NCI-H2081 (cell line): ENCODE measurements around the gene WHRN.
A peak's percentile ranks its signal among the peaks of the same experiment; 100 is the strongest.

Experiments used
- DNase-seq, 2 experiments: peaks; one replicate each; lab custom pipeline; 2025; lab: John Stamatoyannopoulos, UW

Gene WHRN

DNA sequence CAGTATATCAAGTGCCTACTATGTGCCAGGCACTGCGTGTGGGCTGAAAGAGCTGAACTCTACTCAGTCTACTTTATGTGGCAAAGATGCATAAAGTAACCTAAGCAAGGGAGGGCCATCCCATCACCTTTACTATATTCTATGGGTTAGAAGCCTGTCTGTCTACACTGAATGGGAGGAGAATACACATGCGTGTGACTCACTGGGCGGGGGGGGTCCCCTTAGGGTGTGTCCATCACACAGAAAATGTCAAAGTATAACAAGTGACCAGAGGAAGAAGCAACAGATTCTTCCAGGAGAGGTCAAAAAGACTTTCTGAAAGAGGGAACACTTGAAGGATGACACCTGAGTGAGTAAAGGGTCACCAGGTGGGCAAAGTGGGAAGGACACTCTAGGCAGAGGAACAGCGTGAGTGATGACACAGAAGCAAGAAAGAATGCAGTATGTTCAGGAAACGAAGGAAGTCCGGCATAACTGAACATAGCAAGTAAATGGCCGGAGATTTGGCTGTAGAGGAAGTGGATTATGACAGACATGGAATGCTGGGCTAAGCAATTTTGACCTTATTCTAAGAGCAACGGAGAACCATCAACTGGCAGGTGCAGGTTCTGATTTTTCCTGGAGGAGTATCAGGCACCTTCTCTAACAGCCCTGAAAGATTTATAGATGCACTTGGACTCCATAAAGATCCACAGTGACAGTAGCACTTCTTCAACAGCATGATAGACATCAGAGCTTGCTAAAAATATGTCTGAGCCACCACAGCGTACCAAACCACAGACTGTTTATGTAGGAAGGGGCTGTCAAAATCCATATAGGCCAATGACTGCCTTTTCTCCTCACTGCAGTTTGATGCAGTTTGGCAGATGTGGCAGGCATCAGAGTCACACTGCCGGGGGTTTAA is 8.0 kb upstream of the WHRN start:
- no peak for DNase-seq

DNA sequence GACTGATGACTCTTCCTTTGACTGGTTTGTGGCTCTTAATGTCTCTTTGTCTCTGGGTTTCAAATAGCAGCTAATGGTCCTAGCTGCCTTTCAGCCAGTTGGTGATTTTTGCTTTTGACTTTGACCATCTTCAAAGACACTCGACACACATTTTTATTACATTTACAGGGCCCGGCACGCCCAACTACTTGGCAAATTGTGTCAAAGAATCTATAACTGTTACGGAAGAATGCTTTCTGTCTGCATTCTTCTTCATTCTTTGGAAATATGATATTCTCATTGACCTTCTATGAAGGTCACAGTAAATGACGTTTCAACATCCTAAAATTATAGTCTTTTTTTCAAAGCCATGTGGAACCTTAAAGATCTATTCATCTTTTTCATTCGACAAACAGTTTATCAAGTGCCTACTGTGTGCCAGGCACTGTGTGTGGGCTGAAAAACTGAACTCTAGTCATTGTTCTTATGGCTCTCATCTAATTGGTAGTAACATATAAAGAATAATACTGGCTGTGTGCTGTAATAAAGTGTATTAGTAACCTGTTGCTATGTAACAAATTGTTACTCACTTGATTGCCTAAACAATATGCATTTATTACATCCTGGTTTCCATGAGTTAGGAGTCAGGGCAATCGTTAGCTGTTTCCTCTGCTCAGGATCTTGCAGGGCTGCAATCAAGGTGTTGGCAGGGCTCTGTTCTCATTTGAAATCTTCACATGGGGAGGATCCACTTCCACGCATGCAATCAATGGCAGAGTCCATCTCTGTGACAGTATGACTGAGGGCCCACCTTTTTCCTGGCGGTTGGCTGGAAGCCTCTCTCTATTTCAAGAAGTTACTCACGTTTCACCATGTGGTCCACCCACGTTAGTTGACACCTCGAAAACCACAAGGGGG is 7.0 kb upstream of the WHRN start:
- no peak for DNase-seq

DNA sequence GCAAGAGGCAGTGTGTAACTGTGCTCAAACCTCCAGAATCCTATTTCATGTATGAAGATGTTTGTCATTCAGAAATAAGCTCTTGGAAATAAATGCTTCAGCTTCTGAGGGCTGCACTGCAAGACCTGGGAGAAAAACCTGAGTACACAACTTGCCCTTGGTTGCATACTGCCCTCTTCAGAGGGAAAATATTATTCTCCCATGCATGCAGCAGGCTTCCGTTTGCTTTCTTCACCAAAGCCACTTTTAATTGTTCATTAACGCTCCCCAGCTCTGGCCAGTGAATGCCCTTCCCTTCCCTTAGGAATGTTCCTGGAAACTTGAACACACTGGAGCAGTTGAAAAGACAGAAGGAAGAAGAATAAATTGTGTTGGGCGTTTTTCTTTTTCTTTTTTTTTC is 2.5 kb upstream of the WHRN start:
- peak; percentile 18 to 63 for DNase-seq

DNA sequence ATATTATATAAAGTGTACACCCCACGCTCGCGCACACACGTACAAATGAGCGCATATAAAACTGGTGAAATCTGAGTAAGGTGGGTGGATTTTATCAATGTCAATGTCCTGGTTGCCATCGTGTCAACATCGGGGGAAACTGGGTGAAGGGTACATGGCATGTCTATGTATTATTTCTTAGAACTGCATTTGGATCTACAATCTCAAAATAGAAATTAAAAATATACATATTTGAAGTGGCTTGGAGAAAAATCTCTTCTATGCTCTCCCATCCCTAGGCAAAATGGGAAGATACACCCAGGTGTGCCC is 763 bp upstream of the WHRN start:
- DNase-seq: no peak

DNA sequence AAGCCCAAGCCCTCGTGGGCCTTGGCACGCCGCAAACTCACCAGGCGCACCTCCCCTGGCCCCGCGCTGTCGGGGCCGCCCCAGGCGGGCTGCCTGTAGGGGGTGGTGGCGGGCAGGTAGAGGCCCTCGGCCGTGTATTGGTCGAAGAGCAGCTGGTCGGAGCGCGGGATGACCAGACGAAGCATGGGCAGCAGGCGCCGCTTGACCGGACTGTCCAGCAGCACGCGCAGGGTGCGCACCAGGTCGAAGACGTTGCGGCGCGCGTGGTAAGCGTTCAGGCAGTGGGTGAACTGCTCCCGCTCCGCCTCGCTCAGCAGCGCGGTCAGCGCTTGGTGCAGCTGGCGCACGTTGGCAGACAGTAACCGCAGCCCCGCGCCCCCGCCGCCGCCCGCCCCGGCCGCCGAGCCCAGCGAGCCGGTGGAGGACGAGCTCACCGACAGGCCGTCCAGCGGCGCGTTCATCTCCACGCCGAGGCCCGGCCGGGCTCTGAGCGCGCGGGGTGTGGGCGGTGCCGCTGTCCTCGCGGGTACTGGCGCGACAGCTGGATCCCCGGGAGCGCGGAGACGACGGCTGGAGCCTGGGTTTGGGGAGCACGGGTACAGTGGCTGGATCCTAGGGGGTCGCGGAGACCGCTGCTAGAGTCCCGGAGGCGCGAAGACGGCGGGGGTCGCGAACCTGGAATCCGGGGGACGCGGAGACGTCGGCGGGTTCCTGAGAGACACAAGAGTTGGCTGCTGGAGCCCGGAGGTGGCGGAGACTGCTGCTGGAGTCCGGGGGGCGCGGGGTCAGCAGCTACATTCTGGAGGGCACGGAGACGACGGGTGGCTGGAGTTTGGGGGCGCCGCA is 709 bp downstream of the WHRN start:
- peak; percentile 41 to 61 for DNase-seq

DNA sequence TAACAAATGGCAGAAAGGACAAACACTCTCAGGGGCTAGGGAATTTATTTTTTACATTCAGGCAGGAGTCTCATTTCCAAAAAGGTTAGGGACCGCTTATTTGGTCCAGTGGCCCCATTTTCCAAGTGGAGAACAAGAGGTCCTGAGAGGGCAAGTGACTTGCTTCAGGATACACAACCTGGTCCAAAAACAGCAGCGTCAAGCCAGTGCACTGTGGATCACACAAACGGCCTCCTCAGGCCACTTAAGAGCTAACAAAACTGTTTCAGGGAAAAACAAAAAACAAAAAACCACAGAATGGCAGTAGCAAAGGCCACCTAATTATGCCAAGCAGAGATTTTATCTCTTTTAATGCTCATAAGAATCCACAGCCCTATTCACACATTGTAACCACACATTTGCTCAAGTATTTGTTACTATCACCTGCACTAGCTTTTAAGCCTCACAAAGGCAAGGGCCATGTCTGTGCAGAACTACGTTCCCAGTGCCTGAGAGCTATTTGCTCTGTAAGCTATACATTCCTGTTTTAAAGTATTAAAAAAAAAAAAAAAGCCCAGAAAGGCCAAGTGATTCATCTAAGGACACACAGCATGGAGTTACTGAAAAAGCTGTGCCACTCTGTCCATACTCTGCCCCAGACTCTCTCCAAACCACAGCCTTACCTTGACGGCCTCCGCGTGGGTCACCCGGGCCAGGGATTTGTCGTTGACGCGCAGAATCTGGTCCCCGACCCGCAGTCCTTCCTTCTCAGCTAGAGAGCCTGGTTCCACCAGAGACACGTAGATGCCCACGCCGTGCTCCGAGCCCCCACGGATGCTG is 1.5 kb downstream of the WHRN start:
- peak in 1 of 2 experiments; percentile 30 for DNase-seq

DNA sequence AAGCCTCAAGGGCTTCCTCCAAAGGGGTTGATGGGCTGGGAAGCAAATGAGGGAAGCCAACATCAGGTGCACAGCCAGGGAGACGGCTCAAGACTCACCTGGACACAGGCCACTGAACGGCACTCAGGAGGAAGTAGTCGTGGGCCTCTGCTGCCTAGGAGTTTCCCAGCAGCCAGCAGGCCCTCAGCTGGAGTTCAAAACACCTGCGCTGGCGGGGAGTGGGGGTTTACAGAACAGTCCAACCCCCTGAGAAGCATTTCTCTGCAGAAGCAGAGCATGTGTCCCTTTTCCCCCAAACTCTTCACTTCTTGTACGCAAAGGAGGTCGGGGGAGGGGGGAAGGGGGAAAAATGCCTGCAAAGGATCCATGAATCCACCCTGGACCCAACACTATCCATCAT is 2.3 kb downstream of the WHRN start:
- DNase-seq: peak; percentile 60 to 83

DNA sequence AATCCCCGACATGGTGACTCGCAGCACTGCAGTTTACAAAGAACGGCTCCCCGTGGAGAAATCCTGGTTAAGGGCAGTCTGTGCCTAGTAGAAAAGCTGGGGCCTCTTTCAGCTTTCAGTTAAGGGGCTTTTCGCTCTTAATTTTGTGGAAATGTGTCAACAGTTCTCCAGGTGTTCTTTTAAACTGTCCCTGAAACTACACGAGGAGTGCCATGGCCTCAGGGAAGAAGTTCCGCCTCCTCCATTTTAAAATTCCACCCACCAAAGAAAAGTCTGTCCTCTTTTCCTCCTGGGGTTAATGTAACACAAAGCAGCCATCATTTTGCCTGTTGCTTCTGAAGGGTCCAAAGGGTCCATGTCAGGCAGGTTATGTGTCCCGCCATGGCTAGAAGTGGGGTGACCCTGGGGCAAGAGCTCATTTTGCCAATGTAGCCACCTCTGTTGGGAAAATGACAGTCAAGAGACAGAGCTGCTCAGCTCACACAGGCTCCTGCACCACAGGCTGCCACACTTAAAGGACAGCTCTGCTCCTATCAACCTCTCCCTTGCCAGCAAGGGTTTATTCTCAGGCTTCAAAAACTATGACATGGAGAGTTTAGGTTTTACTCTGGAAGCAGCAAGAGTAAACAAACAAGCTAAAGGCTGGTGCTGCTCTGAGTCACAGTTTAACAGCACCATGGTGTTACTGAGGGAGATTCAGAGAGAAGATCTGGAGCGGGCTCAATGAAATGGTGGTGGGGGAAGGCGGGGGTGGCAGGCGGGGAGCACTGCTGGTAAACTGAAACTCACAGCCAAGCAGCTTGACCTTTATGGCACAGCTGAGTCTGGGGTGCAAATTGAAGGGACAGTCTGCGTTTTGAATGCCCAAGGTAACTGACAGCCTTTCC is 3.2 kb downstream of the WHRN start:
- peak; percentile 61 to 77 for DNase-seq

DNA sequence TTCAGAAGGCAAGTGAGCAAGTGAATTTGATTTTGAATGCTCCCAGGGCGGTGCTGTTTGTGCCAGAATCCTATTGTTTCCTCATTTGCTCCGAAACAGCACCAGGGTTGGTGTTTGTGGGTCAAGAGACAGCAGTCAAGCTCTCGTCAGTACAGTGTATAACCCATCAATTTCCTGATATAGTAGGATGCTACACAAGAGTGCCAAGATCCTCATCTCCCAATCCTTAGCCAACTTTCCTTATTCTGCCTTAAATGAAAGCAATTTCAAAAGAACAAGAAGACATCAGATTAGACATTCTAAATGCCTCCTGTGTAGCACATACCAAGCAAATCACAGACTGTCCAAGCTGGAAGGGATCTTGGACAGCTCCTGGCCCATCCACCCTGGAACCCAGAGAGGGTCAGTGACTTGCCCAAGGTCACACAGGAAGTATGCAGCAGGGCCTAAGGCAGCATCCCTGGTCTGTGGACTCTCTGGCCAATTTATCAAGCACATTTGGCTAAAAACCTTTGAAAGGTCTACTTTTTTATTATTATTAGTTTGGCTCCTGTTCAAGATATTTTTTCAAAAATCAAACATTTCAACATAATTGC is 4.5 kb downstream of the WHRN start:
- DNase-seq: no peak

DNA sequence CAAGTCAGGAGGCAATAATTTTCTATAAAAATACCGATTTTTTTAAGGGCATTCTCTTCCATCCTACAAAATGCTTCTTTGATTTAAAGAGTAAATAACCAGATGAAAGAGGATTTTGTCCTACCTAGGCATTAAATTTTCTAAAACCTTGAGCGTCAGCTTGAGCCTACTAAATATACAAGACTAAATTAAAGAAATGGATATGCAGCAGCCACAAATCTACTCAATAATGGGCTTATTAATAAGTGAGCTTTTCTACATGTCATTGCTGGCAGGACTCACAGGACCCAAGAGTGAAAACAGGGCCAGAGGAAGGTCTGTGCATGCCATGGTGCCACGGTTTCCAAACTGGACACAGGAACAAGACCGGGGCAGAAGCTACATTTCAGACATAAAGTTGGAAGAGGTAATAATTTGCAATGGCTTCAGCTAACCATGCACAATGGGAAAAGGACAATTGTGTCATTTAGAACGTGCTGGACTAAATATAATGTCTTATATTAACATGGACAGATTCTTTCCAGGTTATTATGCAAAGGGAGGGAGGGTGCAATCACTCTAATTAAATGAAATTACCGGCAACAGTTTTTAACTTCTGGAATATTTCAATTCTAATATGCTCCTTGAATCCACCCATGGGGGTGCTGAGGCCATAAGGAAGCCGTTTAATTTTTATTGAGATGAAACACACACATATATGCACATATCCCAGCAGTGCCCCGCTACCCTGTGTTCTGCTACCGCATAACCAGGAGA is 5.2 kb downstream of the WHRN start:
- DNase-seq: no peak

DNA sequence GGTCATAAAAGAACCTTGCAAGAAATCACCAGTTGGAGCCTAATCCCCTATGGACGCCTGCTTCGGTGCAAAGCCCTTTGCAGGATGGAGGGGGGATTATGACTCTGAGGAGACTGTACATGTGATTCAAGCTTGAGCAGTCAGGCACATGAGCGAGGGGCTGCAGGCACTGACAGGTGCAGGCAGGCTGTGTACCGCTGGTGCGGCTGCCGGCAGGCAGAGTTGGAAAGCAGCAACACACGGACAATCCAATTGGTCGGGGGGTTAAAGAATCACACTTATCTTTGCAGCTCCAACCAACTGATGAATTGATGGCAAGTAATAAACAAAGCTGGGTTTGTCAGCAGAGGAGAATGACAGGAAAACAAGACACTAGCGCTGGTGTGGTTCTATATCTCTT is 5.7 kb downstream of the WHRN start:
- no peak for DNase-seq

DNA sequence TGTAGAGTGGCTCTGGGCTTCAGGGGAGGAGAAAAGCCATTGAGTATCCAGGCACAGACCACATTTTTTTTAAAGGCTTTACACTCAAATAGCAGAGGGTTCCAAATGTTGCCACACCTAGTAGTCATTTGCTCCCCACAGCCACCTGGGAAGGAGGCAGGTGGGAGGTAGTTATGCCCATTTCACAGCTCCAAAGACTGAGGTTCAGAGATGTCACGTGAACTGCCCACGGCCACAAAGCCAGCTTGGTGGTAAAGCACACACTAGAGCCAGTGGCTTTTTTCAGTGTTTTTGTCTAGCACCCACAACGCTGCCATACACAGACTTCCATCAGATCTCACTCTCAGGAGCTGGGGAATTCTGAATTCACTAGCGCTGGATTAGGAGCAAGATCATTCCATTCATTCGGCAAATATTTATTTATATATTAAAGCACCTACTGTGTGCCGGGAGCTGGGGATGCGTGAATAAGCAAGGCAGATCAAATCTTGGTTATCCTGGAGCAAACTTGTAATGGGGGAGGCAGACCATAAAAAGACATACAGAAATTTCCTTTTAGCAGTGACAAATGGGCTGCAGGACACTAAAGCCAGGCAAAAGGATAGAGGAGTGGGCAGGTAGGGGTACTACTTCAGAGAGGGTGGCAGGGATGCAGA is 7.4 kb downstream of the WHRN start:
- DNase-seq: no peak

DNA sequence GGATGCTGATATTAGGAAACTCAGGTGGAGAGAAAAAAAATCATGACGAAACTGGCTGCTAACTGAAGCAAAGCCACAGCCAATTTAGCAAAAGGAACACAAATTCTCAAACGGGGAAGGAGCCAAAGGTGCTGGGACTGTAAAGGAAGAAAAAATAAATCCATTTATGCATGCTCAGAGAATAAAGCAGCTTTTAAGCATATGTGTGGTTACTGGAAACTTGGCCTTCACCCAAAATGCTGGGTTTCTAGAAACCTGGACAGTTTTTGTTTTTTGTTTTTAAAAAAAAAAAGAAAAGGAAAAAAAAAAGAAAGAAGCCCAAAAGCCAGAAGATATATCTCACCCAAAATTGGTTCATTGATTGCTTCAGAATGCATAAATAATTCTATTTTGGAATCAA is 8.0 kb downstream of the WHRN start:
- no peak for DNase-seq

DNA sequence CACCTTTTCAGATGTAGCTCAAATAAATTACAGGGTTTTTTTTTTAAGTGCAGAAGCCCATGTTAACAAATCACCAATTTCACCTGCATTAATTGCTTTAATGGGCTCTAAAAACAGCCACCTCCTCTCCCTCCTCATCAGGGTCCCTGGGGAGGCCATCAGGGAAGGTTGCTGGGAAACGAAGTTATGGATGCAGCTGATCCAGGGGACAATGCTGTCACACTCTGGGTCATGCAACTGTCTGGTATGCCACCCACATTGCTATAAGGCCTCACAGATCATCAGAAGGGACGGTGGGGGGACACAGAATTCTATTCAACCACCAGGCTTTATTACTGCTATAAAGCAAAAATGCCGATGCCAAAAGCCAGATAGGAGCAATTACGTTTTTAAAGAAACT is 9.3 kb downstream of the WHRN start:
- no peak for DNase-seq

DNA sequence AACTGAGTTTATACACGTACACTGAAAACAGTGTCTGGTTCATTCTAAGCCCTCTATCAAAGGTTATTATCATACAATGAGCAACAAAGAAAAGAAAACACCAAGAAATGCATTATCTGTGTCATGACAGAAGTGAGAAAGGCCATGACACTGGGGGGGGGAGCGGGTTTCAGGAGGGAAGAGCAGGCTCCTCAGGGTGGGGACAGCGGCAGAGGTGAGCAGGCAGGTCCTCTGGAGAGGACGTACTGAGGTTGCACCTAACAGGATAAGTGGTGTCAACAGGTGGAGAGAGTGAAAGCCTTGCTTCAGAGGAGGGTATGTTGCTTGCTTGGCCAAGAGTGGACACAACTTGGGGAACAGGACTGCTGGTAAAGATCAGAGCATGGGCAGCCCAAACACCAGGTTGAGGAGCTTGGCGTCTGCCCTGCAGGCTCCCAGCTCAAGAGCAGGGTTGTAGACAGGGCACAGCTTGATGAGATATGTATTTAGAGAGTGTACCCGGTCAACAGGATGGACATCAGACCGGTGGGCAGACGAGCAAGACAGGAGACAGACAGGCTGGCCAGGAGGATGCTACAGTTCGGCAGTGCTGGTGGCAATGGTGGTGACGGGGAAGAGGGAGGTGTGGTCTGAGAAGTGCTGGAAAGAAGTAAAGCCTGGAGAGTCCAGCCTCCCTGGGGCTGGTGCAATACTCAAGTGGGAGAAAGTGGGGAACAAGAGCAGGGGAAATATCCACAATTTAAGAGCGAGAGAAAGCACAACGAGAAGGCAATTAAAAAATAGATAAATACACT is 10.3 kb downstream of the WHRN start:
- DNase-seq: no peak

DNA sequence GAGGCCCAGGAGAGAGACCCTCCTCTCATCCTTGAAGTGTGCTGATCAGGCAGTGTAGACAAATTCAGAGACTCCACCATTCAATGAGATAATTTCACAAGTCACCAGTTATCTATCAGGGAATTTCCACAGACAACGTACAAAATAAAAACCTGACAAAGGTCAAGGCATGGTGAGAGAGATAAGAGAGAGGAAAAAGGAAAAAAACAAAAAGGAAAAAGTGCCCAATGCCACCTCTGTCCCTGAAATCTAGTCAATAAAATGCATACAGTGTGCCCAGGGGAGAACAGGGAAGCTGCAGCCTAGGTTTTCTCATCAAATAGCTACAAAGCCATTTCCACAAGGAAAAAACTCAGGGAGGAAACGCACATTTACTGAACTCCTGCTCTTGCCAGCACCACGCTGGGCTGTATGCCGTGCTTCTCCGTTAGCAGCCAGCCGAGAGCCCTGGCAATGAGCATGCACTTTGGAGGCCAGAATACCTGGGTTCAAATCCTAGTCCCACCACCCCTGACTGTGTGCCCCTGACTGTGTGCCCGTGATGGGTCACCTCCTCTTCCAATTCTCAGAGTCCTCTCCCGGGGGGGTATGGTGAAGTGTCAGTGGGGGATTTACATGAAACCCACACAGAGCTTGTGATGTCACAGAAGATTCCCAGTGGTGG is 11.6 kb downstream of the WHRN start:
- no peak for DNase-seq

DNA sequence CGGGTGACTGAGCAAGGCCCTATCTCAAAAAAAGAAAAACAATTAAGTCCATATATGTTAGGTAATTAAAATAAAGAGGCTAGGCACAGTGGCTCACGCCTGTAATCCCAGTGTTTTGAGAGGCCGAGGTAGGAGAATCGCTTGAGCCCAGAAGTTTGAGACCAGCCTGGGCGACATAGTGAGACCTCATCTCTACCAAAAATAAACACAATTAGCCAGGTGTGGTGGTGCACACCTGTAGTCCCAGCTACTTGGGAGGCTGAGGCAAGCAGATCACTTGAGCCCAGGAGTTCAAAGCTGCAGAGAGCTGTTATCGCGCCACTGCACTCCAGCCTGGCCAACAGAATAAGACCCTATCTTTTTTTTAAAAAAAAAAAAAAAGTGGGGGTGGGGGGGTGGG is 12.3 kb downstream of the WHRN start:
- DNase-seq: no peak
